Prostate gland (tissue), 2 donors: ENCODE results near the gene HCCS. TPM values are rescaled to one million over a fixed set of nuclear protein-coding genes. Genes with fewer than 3 reads are reported as not detected.

Source experiments
- DNase-seq: peaks from one replicate; pipeline ENCODE4 v3.0.0-alpha.2; 2019; ENCODE audit warnings: low spot score
- H3K27ac ChIP-seq, 2 donors: fragments of 200-600 bp; sonication (generic); 2 replicates each; pipeline ENCODE4 v1.5.1; 2017 to 2019
- H3K27me3 ChIP-seq: fragments of 200-600 bp; sonication (generic); replicated peaks from 2 replicates; pipeline ENCODE4 v1.5.1; 2019; ENCODE audit not compliant: insufficient read depth
- H3K36me3 ChIP-seq, 2 donors: fragments of 200-600 bp; sonication (generic); 1 replicate in 1 of 2; 2 replicates in 1 of 2; pipeline versions ENCODE4 v1.5.1 to v1.8.1; 2017 to 2019
- H3K4me1 ChIP-seq: fragments of 200-600 bp; sonication (generic); replicated peaks from 2 replicates; pipeline ENCODE4 v1.5.1; 2019
- H3K4me3 ChIP-seq, 2 donors: fragments of 200-600 bp; sonication (generic); 2 replicates each; pipeline ENCODE4 v1.5.1; 2017 to 2019
- H3K9me3 ChIP-seq: fragments of 200-600 bp; sonication (generic); 2 replicates; pipeline ENCODE4 v1.5.1; 2017
- POLR2A ChIP-seq: fragments of 450-650 bp; IDR thresholded peaks from one replicate; pipeline ENCODE4 v1.6.1; 2016; ENCODE audit warnings: antibody characterized with exemption, mild to moderate bottlenecking
- POLR2AphosphoS5 ChIP-seq: sonication (generic); formaldehyde crosslinking; IDR thresholded peaks from one replicate; pipeline ENCODE4 v1.6.1; 2017; ENCODE audit warnings: antibody characterized with exemption
- WGBS: methylation state at CpG from one replicate; pipeline ENCODE4 v1.1.5; 2018; 5-methylcytosine and 5-hydroxymethylcytosine counted together
- intact Hi-C: fragments of 100-400 bp; cut with DNase I; formaldehyde crosslinking; loops from one replicate; pipeline ENCODE4 v1.14.2; 2022
- total RNA-seq, 2 donors: library from RNA; depleted of rRNA; stranded (reverse); fragments of >200 nt; gene quantifications; one replicate each; pipeline ENCODE4 v1.1.0, GENCODE V29; 2016
- TF ChIP-seq, protein P1 (sequence below), 4 experiments: fragments of 200-600 bp in 2 of 4; fragments of 450-650 bp in 2 of 4; sonication (generic) in 2 of 4; IDR thresholded peaks; 1 replicate in 3 of 4; 2 replicates in 1 of 4; pipeline ENCODE4 v1.5.1; 2016 to 2019; ENCODE audit warnings: antibody characterized with exemption in 4 of 4, mild to moderate bottlenecking in 2 of 4, moderate library complexity in 2 of 4

HCCS gene
- total RNA-seq, 2 donors from 2014 or later: 8.6 to 17.6 TPM

DNA sequence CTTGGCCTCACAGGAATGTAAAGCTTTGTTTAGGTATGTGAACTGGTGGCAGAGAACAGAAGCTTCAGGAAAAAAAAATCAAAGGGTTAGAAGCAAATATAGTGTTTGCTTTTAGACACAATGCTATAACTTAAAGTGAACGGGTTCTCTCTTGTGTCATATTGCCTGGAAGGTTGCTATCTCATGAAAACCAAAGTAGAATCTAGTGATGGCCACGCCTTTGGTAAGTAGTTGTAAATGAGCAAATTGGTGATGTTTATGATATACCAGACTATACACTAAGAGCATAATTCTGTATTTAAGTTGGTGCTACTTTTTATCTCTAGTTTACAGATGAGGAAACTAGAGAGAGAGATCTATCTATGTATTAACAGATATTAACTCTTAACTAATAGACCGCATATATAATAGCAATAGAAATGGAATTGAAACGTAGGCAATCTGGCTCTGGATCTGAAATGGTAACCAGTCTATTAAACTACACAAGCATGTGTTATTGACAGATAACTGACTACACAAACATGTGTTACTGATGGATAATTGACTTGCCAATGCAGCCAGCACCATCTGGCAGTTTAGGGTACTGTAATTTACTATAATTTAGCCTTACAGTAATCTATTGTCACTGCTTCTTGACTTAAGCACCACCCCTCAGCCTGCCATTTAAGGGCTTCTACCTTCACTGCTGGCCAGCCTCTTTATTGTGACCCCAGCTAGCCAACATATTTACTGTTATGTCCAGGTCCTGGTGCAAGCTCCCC is 40.8 kb downstream of the HCCS start:
- TF ChIP-seq POLR2A: no peak
- no peak for TF ChIP-seq POLR2AphosphoS5
- TF ChIP-seq, protein P1, sequence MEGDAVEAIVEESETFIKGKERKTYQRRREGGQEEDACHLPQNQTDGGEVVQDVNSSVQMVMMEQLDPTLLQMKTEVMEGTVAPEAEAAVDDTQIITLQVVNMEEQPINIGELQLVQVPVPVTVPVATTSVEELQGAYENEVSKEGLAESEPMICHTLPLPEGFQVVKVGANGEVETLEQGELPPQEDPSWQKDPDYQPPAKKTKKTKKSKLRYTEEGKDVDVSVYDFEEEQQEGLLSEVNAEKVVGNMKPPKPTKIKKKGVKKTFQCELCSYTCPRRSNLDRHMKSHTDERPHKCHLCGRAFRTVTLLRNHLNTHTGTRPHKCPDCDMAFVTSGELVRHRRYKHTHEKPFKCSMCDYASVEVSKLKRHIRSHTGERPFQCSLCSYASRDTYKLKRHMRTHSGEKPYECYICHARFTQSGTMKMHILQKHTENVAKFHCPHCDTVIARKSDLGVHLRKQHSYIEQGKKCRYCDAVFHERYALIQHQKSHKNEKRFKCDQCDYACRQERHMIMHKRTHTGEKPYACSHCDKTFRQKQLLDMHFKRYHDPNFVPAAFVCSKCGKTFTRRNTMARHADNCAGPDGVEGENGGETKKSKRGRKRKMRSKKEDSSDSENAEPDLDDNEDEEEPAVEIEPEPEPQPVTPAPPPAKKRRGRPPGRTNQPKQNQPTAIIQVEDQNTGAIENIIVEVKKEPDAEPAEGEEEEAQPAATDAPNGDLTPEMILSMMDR (IDR thresholded peaks at IDR 0.05): no peak
- DNase-seq: no peak
- no peaks in the 10 kb centered on the region for H3K27me3 ChIP-seq
- H3K4me3 ChIP-seq: no peak overlapping the region
- no peaks in the 10 kb centered on the region for H3K36me3 ChIP-seq
- no peaks in the 10 kb centered on the region for H3K9me3 ChIP-seq
- 62% methylated on average over 4 of the region's 4 CpGs for WGBS
- intact Hi-C loops: no loop called here
- H3K4me1 ChIP-seq: no peaks in the 10 kb centered on the region
- H3K27ac ChIP-seq: no peak overlapping the region

DNA sequence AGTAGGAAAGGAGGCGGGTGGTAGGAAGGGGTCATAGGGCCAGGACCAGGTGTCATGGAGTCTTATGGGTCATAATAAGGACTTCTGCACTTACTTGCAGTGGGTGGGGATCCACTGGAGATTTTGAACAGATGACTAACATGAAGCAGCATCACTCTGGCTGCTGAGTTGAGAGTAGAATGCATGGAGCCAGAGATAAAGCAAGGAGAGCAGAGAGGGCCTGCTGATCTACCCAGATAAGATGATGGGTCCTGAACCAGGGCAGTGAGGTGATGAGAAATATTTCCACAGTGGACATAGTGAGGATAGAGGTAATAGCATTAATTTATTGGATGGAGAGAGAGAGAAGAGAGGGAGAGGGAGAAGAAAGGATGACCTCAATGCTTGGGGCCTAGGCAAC is 48.0 kb downstream of the HCCS start:
- Histone ChIP-seq H3K9me3 (no peaks in the 10 kb centered on the region), H3K4me3 (no peak overlapping the region), H3K36me3 (no peaks in the 10 kb centered on the region), H3K27me3 (no peaks in the 10 kb centered on the region), H3K4me1 (no peaks in the 10 kb centered on the region), H3K27ac (no peak overlapping the region)
- intact Hi-C loops: no loop called here
- WGBS: 93% methylated on average over 1 of the region's 1 CpG
- no peak for DNase-seq
- TF ChIP-seq, protein P1 (IDR thresholded peaks at IDR 0.05): no peak
- TF ChIP-seq POLR2A: no peak
- TF ChIP-seq POLR2AphosphoS5: no peak

DNA sequence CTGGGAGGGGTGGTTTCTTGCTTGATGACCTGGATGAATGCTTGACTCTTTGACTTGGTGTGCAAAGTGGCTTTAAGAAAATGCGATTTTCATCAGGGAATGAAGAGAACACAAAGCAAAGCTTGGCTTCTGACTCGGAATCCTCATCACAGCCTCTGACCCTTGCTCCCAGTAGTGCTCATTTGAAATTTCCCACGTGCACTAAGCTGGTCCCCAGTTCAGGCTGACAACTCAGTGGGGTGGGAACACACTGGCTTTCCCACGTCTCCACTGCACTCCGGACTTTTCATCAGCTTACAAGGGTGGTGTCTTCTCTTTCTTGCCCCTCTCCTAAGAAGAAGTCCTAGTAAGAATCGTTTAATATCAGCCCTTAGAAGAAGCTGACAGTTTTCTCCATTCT is 53.3 kb downstream of the HCCS start:
- Histone ChIP-seq H3K4me1 (no peaks in the 10 kb centered on the region), H3K4me3 (no peak overlapping the region), H3K27ac (no peak overlapping the region), H3K9me3 (no peaks in the 10 kb centered on the region), H3K27me3 (no peaks in the 10 kb centered on the region), H3K36me3 (no peaks in the 10 kb centered on the region)
- no peak for DNase-seq
- intact Hi-C loops: loop anchor here (10.0 kb wide), 1 partner anchor 80 kb away; no protein-coding TSS in a partner anchor
- TF ChIP-seq, protein P1 (IDR thresholded peaks at IDR 0.05): no peak
- no peak for TF ChIP-seq POLR2A
- no peak for TF ChIP-seq POLR2AphosphoS5
- 87% methylated on average over 6 of the region's 6 CpGs for WGBS

DNA sequence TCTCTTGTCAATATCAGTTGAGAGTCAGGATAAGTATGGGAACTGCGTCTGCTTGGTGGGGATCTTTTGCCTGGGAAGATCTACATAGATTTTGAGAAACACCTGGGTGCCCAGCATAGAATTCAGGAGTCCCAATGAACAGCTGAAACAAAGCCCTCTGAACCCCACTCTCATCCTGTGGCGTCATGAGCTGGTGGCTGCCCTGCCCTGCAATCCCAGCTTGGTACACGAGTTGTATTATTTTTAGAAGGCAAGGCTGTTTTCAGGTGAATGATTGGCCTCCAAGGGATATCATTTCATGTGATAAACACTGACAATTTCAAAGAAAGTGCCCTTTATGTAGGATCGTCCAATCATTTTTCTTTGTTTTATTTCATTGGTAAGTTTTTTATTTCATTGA is 60.8 kb downstream of the HCCS start:
- Histone ChIP-seq H3K36me3 (no peaks in the 10 kb centered on the region), H3K27me3 (no peaks in the 10 kb centered on the region), H3K27ac (no peak overlapping the region), H3K4me3 (no peak overlapping the region), H3K9me3 (no peaks in the 10 kb centered on the region), H3K4me1 (no peaks in the 10 kb centered on the region)
- DNase-seq: no peak
- intact Hi-C loops: no loop called here
- 84% methylated on average over 4 of the region's 4 CpGs for WGBS
- TF ChIP-seq, protein P1 (IDR thresholded peaks at IDR 0.05): no peak
- no peak for TF ChIP-seq POLR2A
- TF ChIP-seq POLR2AphosphoS5: no peak

DNA sequence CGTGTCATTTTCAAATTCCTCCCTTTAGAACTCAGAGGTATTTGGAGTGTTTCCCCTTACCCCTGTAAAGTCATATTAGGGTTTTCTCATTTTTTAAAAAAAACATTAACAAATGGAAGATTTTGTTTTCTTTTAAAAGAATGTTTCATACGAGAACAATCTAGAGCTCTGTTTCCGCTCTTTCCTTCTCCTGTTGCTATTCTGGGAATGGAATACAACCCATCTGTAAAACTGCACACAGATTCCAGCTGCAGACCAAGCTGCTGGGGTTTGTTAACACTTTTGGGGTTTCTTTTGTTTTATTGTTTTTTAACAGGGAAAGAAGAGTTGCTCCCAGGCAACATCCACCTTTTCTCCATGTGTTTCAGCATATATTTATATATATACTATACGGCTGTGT is 61.3 kb downstream of the HCCS start:
- intact Hi-C loops: no loop called here
- WGBS: 88% methylated on average over 4 of the region's 4 CpGs
- H3K4me3 ChIP-seq: no peak overlapping the region
- H3K27ac ChIP-seq: no peak overlapping the region
- TF ChIP-seq POLR2AphosphoS5 (no peak), POLR2A (no peak)
- TF ChIP-seq, protein P1 (IDR thresholded peaks at IDR 0.05): no peak
- no peaks in the 10 kb centered on the region for H3K9me3 ChIP-seq
- H3K36me3 ChIP-seq: no peaks in the 10 kb centered on the region
- no peak for DNase-seq
- no peaks in the 10 kb centered on the region for H3K4me1 ChIP-seq
- no peaks in the 10 kb centered on the region for H3K27me3 ChIP-seq
